ENCODE results near the gene MBOAT7. TPM values are rescaled to one million over a fixed set of nuclear protein-coding genes. Genes with fewer than 3 reads are reported as not detected.
"Not testable (repeated sequence)": the region's sequence is repeated elsewhere in the genome, so short reads cannot be mapped to it uniquely, and the experiment has no call there.

Gene MBOAT7
- total RNA-seq, 1 experiment from 2014 or later = 32.1 TPM

- no peak for DNase-seq
- Histone ChIP-seq H3K4me1 (peaks cover 59% of the 10 kb centered on the region), H3K9me3 (replicated peaks) (no peaks in the 10 kb centered on the region), H3K27ac (no peak overlapping the region), H3K4me3 (no peak overlapping the region), H3K27me3 (no peaks in the 10 kb centered on the region), H3K36me3 (peaks cover 72% of the 10 kb centered on the region)
These were observed 13.8 kb upstream of the MBOAT7 start for GRCh38 chr19:54203151-54203611.

GRCh38 chr19:54201980-54202379, 12.6 kb upstream of the MBOAT7 start:
- no peaks in the 10 kb centered on the region for H3K9me3 ChIP-seq (replicated peaks)
- no peaks in the 10 kb centered on the region for H3K27me3 ChIP-seq
- peak overlapping the region; percentile 69 for H3K4me3 ChIP-seq
- peaks cover 60% of the 10 kb centered on the region for H3K36me3 ChIP-seq
- no peak for DNase-seq
- H3K4me1 ChIP-seq = peaks cover 47% of the 10 kb centered on the region
- no peak overlapping the region for H3K27ac ChIP-seq

DNA sequence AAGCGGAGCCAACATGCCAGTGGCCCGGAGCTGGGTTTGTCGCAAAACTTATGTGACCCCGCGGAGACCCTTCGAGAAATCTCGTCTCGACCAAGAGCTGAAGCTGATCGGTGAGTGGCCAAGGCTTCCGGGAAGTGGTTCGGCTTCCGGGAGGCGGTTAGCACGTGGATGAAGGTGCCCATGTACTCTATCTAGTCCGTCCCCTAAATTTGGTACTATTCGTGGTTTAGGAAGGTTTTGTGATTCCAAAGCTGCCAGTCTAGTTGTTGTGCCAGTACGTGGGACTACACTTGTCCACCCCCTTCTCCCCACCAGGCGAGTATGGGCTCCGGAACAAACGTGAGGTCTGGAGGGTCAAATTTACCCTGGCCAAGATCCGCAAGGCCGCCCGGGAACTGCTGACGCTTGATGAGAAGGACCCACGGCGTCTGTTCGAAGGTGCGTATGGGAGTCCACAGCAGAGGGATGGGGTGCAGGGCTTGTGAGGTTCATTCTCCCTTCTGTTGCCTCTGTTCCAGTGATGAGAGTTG, 11.9 kb upstream of the MBOAT7 start:
- H3K4me1 ChIP-seq = peaks cover 39% of the 10 kb centered on the region
- no peaks in the 10 kb centered on the region for H3K27me3 ChIP-seq
- H3K36me3 ChIP-seq = peaks cover 53% of the 10 kb centered on the region
- H3K4me3 ChIP-seq = peak overlapping the region; percentile 69
- no peaks in the 10 kb centered on the region for H3K9me3 ChIP-seq (replicated peaks)
- peak overlapping the region; percentile 85 for H3K27ac ChIP-seq
- no peak for DNase-seq

DNA sequence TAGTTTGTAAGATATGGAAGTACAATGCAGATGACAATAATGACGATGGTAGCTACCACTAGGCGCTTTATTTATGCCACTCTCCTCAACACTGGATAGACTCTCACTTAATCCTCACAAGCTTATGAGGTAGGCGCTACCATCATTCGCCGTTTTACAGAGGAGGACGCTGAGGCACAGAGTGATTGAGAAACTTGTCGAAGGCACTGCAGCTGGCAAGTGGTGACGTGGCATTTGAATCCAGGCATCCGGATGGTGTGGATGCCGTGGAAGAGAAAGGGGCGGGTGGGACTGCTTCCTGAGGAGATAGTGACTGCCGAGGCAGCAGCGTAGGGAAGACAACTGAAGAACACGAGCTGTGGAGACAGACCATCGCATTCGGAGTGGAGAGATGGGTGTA, 10.0 kb upstream of the MBOAT7 start:
- DNase-seq = no peak
- Histone ChIP-seq H3K9me3 (replicated peaks) (no peaks in the 10 kb centered on the region), H3K36me3 (peaks cover 34% of the 10 kb centered on the region), H3K27me3 (no peaks in the 10 kb centered on the region), H3K4me1 (peaks cover 23% of the 10 kb centered on the region), H3K4me3 (no peak overlapping the region), H3K27ac (no peak overlapping the region)

GRCh38 chr19:54197121-54197520, 7.7 kb upstream of the MBOAT7 start:
- no peak overlapping the region for H3K27ac ChIP-seq
- peaks cover 12% of the 10 kb centered on the region for H3K36me3 ChIP-seq
- no peaks in the 10 kb centered on the region for H3K9me3 ChIP-seq (replicated peaks)
- no peaks in the 10 kb centered on the region for H3K27me3 ChIP-seq
- DNase-seq = no peak
- H3K4me3 ChIP-seq = no peak overlapping the region
- 0 out of 2 replicates have a peak, but pooled peaks cover 6% of the 10 kb centered on the region for H3K4me1 ChIP-seq

DNA sequence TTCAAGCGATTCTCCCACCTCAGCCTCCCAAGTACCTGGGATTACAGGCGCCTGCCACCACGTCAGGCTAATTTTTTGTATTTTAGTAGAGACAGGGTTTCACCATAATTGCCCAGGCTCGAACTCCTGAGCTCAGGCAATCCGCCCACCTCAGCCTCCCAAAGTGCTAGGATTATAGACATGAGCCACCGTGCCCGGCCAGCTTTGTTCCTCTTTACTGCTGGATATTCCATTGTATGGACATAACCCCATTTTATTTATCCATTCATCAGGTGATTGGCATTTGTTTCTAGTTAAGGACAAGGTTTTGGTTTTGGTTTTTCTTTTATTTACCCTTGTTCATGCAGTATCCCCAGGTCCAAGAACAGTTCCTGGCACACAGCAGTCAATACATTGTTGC, 7.2 kb upstream of the MBOAT7 start:
- no peak for DNase-seq
- no peak overlapping the region for H3K27ac ChIP-seq
- no peaks in the 10 kb centered on the region for H3K27me3 ChIP-seq
- no peak overlapping the region for H3K4me3 ChIP-seq
- H3K9me3 ChIP-seq (replicated peaks) = no peaks in the 10 kb centered on the region
- H3K36me3 ChIP-seq = peaks cover 6% of the 10 kb centered on the region
- no peaks in the 10 kb centered on the region for H3K4me1 ChIP-seq

GRCh38 chr19:54194463-54194862, 5.1 kb upstream of the MBOAT7 start:
- H3K4me1 ChIP-seq; H3K4me3 ChIP-seq; H3K36me3 ChIP-seq; H3K9me3 ChIP-seq (replicated peaks); H3K27me3 ChIP-seq; DNase-seq; H3K27ac ChIP-seq: not testable (repeated sequence)

DNA sequence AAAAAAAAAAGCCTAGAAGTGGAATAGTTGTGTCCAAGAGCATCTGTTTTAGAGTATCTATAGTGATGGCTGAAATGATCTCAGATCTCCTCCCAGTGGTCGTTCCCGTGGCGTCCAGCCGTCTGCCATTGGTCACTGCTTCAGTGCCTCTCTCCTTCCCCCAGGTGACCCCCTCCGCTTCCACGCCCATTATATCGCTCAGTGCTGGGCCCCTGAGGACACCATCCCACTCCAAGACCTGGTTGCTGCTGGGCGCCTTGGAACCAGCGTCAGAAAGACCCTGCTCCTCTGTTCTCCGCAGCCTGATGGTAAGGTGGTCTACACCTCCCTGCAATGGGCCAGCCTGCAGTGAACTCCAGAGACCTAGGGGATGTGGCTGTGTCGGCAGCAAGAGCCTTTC, 3.6 kb upstream of the MBOAT7 start:
- Histone ChIP-seq H3K36me3 (no peaks in the 10 kb centered on the region), H3K27me3 (no peaks in the 10 kb centered on the region), H3K27ac (no peak overlapping the region), H3K4me3 (no peak overlapping the region), H3K9me3 (replicated peaks) (no peaks in the 10 kb centered on the region), H3K4me1 (no peaks in the 10 kb centered on the region)
- DNase-seq = no peak

DNA sequence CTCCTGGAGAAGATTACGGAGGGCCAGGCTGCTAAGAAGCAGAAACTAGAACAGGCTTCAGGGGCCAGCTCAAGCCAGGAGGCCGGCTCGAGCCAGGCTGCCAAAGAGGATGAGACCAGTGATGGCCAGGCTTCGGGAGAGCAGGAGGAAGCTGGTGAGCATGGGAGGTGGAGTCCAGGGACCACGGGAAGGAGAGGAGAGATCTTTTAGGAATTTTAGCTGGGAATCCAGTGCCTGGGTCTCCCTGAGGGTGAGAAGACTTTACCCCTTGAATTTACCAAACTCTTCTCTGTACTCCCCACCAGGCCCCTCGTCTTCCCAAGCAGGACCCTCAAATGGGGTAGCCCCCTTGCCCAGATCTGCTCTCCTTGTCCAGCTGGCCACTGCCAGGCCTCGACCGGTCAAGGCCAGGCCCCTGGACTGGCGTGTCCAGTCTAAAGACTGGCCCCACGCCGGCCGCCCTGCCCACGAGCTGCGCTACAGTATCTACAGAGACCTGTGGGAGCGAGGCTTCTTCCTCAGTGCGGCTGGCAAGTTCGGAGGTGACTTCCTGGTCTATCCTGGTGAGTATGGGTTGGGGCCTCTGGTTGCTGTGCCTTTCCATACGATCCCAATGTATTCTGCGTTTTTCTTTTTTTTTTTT, 2.6 kb upstream of the MBOAT7 start:
- peak overlapping the region; percentile 95 for H3K27ac ChIP-seq
- H3K36me3 ChIP-seq = no peaks in the 10 kb centered on the region

GRCh38 chr19:54191011-54191810, 1.8 kb upstream of the MBOAT7 start, which contains the start of gene TSEN34:
Gene TSEN34 (plus strand): TSS chr19:54191308. CDS start chr19:54191365, 57 bp downstream.
- no peaks in the 10 kb centered on the region for H3K27me3 ChIP-seq
- H3K4me1 ChIP-seq = no peaks in the 10 kb centered on the region
- H3K27ac ChIP-seq = peak within 1 kb of the TSS; percentile 95
- DNase-seq = peak; percentile 83 to 92
- H3K36me3 ChIP-seq = no peaks in the 10 kb centered on the region
- peak within 1 kb of the TSS; percentile 84 for H3K4me3 ChIP-seq
- no peaks in the 10 kb centered on the region for H3K9me3 ChIP-seq (replicated peaks)

More for the DNA sequence above, 2.6 kb upstream of the MBOAT7 start:
- Histone ChIP-seq H3K9me3 (replicated peaks) (no peaks in the 10 kb centered on the region), H3K4me1 (no peaks in the 10 kb centered on the region), H3K4me3 (peak overlapping the region; percentile 84), H3K27me3 (no peaks in the 10 kb centered on the region)
- DNase-seq = no peak

GRCh38 chr19:54190503-54191010, 1.2 kb upstream of the MBOAT7 start:
- peak overlapping the region; percentile 95 for H3K27ac ChIP-seq

GRCh38 chr19:54189735-54190502, 539 bp upstream of the MBOAT7 start:
- DNase-seq = peak; percentile 100
- Histone ChIP-seq H3K27ac (peak overlapping the region; percentile 95), H3K9me3 (replicated peaks) (no peaks in the 10 kb centered on the region), H3K4me3 (peak overlapping the region; percentile 84), H3K27me3 (no peaks in the 10 kb centered on the region), H3K36me3 (no peaks in the 10 kb centered on the region), H3K4me1 (no peaks in the 10 kb centered on the region)

More at GRCh38 chr19:54190503-54191010, 1.2 kb upstream of the MBOAT7 start:
- no peaks in the 10 kb centered on the region for H3K9me3 ChIP-seq (replicated peaks)
- DNase-seq = peak; percentile 99
- no peaks in the 10 kb centered on the region for H3K36me3 ChIP-seq
- H3K4me3 ChIP-seq = peak overlapping the region; percentile 84
- no peaks in the 10 kb centered on the region for H3K27me3 ChIP-seq
- H3K4me1 ChIP-seq = no peaks in the 10 kb centered on the region

DNA sequence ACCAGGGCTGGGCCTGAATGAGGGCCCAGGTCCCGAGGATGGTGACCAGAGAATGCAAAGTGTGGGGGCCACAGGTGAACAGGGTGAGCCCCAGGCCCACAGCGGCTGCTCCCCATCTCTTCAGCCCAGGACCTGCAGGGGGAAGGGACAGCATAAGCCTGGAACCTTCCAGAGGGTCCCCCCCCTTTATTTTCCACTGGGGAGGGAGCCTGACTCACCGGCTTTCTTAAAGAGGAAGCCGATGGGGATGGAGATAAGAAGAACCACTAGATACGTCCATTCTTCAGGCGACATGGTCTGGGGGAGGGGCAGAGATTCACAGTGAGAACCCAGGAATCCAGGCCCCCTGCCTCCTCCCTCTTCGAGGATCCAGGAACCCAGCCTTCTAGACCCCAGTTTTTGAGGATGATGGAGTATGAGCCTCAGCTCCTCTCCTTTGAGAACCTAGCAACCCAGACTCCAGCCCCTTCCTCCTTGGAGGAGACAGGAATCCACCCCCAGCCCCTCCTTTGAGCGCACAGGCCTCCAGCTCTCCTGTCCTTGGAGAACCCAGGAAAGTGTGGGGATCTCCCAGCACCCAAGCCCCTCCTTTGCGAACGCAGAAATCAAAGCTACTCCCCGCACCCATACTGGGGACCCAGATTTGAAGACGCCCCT, 1.0 kb downstream of the MBOAT7 start:
- Histone ChIP-seq H3K4me3 (peak overlapping the region; percentile 84), H3K27ac (no peak overlapping the region)
- no peak for DNase-seq

DNA sequence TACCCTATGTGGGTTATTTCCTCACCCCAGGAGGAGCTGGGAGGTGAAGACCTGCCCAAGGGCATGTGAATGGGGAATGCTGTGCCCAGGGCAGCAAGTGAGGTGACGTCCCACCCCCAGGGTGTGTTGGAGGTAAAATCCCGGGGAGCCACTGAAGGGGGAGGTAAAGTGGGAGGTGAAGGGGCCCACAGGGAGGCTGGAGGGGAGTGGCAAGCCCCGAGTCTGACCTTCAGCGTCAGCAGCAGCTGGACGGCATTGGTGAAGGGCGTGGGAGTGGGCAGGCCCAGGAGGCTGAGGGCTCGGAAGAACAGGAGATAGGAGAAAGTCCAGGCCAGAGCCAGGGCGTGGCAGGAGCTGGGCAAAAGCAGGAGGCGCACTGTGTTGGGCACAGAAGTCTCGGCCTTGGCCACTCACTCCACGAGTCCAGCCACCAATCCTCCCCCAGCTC, 2.4 kb downstream of the MBOAT7 start:
- Histone ChIP-seq H3K4me3 (no peak overlapping the region), H3K9me3 (replicated peaks) (no peaks in the 10 kb centered on the region), H3K4me1 (no peaks in the 10 kb centered on the region), H3K36me3 (no peaks in the 10 kb centered on the region), H3K27me3 (no peaks in the 10 kb centered on the region), H3K27ac (no peak overlapping the region)
- DNase-seq = no peak

More for the DNA sequence above, 1.0 kb downstream of the MBOAT7 start:
- H3K27me3 ChIP-seq = no peaks in the 10 kb centered on the region
- H3K4me1 ChIP-seq = no peaks in the 10 kb centered on the region
- H3K36me3 ChIP-seq = no peaks in the 10 kb centered on the region
- H3K9me3 ChIP-seq (replicated peaks) = no peaks in the 10 kb centered on the region

Measured in SJCRH30 (cell line).